A549 (cell line): ENCODE results near the gene PFKM.

Source experiments
- BHLHE40 ChIP-seq: IDR thresholded peaks from 2 replicates; pipeline ENCODE4 v1.6.1; 2012; ENCODE audit warnings: low read depth, low read length, inconsistent platforms
- MAFK ChIP-seq: fragments of 450-650 bp; IDR thresholded peaks from 2 replicates; pipeline ENCODE4 v1.6.1; 2014; ENCODE audit not compliant: partially characterized antibody
- POLR2A ChIP-seq: IDR thresholded peaks from 2 replicates; pipeline ENCODE4 v1.6.1; 2012; ENCODE audit warnings: mild to moderate bottlenecking, low read length
- POLR2AphosphoS2 ChIP-seq: conservative IDR thresholded peaks from 2 replicates; pipeline ENCODE4 v1.6.1; 2012; ENCODE audit warnings: low read length, improper control_type of control experiment, inconsistent platforms
- SREBF2 ChIP-seq: fragments of 450-650 bp; IDR thresholded peaks from 2 replicates; pipeline ENCODE4 v1.6.1; 2014; ENCODE audit warnings: mild to moderate bottlenecking, moderate library complexity
- TF ChIP-seq, protein P1 (sequence below): fragments of >200 bp; sonication (Bioruptor Twin); formaldehyde crosslinking; IDR thresholded peaks from 3 replicates; pipeline ENCODE4 v1.5.1; 2016
- TF ChIP-seq, protein P2 (sequence below): IDR thresholded peaks from 2 replicates; pipeline ENCODE4 v1.6.1; 2012

DNA sequence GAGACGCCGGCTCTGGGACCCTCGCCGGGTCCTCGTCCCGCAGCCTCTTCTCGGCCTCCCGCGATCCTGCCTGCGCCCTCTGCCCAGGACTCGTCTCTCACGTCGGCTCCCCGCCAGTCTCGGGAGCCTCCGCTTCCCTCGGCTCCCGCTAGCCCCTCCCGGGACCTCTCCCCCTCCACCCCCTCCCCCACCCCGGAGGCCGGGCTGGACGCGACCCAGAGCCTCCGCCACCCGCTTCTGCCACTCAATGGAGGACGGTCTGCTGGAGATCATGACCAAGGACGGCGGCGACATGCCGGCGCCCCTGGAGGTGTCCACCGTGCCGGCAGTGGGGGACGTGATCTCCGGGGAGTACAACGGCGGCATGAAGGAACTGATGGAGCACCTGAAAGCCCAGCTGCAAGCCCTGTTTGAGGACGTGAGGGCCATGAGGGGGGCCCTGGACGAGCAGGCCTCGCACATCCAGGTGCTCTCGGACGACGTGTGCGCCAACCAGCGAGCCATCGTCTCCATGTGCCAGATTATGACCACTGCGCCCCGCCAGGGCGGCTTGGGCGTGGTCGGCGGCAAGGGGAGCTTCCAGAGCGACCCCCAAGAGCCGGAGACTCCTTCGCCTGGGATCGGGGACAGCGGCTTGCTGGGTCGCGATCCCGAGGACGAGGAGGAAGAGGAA lies 64.8 kb downstream of the PFKM start:
- TF ChIP-seq POLR2A (no peak), SREBF2 (no peak), BHLHE40 (no peak), MAFK (no peak), POLR2AphosphoS2 (no peak)
- TF ChIP-seq, protein P1, sequence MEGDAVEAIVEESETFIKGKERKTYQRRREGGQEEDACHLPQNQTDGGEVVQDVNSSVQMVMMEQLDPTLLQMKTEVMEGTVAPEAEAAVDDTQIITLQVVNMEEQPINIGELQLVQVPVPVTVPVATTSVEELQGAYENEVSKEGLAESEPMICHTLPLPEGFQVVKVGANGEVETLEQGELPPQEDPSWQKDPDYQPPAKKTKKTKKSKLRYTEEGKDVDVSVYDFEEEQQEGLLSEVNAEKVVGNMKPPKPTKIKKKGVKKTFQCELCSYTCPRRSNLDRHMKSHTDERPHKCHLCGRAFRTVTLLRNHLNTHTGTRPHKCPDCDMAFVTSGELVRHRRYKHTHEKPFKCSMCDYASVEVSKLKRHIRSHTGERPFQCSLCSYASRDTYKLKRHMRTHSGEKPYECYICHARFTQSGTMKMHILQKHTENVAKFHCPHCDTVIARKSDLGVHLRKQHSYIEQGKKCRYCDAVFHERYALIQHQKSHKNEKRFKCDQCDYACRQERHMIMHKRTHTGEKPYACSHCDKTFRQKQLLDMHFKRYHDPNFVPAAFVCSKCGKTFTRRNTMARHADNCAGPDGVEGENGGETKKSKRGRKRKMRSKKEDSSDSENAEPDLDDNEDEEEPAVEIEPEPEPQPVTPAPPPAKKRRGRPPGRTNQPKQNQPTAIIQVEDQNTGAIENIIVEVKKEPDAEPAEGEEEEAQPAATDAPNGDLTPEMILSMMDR: no peak
- TF ChIP-seq, protein P2, sequence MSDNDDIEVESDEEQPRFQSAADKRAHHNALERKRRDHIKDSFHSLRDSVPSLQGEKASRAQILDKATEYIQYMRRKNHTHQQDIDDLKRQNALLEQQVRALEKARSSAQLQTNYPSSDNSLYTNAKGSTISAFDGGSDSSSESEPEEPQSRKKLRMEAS: no peak
